Fibroblast of skin of left biceps (primary cell): ENCODE results near the gene SH2D3A.
"Not testable (repeated sequence)": the region's sequence is repeated elsewhere in the genome, so short reads cannot be mapped to it uniquely, and the experiment has no call there.

ENCODE experiments used
- DNase-seq, 2 experiments: peaks; one replicate each; pipeline ENCODE4 v3.0.0-alpha.2; 2013; ENCODE audit warnings: low read depth in 2 of 2

SH2D3A gene

GRCh38 chr19:6767357-6768235, at the start of gene SH2D3A:
SH2D3A (minus strand) TSS chr19:6767435; CDS start chr19:6763748, 3,687 bp downstream.
- DNase-seq = no peak

DNA sequence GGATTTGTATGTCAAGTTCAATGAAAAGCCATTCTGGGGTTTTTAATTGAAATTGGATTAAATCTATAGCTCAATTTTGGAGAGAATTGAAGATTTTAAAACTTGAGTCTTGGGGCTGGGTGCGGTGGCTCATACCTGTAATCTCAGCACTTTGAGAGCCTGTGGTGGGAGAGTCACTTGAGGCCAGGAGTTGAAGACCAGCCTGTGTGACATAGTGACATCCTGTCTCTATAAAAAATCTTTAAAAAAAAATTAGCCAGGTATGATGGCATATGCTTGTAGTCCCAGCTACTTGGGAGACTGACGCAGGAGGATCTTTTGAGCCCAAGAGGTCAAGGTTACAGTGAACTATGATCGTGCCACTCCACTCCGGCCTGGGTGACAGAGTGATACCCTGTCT, 46.4 kb upstream of the SH2D3A start:
- no peak for DNase-seq

DNA sequence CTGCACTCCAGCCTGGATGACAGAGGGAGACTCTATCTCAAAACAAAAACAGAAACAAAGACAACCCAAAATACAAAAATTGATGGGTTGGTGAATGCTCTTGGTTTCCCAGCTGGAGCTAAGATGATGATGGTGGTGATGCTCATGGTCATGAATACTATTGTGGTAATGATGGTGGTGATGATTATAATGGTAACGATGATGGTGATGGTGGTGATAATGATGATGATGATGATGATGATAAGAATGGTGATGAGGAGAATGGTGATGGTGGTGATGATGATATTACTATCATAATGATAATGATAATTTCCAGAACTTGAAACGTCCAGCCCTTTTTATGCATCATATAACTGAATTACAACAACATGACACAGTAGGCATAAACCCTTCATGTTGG, 45.4 kb upstream of the SH2D3A start:
- no peak for DNase-seq

GRCh38 chr19:6811906-6812305, 44.7 kb upstream of the SH2D3A start:
- no peak for DNase-seq

DNA sequence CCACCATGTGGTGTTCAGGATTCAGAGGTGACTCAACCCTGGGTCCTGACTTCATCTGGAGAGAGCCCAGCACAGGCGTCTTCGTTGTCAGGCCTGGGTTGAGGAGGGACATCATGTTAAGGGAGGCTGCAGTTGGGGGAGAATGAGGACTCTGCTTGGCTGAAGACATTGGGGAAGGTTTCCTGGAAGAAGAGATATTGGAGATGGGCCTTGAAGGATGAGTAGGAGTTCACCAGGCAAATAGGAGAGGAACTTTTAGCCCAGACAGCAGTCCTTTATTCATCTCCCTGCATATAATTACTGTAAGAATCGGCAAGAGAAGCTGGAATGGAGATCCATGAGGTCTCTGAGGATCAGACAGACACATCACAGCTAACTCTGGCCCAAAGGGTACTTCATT, 44.1 kb upstream of the SH2D3A start:
- DNase-seq = no peak

DNA sequence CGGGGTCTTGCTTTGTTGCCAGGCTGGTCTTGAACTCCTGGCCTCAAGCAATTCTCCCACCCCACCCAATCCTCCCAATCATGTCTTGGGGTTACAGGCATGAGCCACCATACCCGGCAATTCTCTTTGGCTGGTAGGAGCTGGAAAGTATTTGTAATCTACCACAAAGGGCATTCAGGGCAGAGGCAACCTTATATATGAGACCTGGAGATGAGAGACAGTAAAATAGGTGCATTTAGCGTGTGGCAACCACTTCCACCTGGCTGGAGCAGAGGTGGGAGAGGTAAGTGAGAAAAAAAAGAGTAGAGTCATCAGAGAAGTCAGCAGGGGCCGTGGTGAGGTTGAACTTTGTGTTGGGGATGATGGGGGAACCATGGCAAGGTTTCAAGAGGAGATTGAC, 42.0 kb upstream of the SH2D3A start:
- DNase-seq = no peak

- DNase-seq = no peak
Observed at GRCh38 chr19:6808494-6808893, 41.3 kb upstream of the SH2D3A start.

DNA sequence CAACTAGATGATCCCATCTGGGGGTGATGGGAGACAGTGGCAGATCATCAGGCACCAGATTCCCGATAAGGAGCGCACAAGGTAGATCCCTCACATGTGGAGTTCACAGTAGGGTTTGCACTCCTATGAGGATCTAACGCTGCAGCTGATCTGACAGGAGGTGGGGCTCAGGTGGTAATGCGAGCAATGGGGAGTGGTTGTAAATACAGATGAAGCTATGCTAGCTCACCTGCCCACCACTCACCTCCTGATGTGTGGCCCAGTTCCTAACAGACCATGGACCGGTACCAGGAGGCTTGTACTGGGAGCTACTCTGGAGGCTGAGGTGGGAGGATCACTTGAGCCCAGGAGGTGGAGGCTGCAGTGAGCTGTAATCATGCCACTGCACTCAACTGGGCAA, 40.1 kb upstream of the SH2D3A start:
- DNase-seq = no peak

DNA sequence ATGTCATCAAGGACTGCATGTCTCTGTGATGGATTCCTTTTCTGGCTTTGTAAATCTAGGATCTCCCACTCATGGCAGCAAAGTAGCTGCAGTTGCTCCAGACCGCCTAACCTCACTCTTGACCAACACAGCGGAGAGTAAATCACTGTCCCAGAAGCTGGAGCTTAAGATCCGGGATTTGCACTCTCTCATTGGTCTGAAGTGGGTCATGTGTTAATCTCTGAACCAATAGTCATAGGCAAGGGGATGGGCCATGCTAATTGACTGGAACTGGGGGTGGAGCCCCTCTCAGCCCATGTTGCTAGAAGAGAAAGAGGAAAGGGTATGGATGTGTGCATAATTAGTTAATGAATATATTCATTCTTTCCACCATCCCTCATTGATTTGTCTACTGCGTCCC, 39.3 kb upstream of the SH2D3A start:
- DNase-seq = no peak

DNA sequence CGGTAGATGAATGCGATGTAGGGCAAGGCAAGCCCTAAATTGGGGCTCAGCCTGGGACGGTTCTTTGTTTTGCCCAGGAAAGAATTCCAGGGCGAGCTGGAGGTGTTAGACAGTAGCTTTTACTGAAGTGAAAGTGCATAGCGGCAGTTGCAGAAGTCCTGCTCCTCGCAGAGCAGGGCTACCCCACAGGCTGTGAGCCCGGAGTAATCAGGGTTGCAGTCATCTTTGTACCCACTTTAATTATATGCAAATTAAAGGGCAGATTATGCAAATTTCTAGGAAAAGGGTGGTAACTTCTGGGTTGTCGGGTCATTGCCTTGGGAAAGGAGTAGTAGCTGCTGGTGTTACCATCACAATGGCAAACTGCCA, 35.8 kb upstream of the SH2D3A start:
- no peak for DNase-seq

GRCh38 chr19:6802336-6803035, 35.3 kb upstream of the SH2D3A start:
- DNase-seq = no peak

DNA sequence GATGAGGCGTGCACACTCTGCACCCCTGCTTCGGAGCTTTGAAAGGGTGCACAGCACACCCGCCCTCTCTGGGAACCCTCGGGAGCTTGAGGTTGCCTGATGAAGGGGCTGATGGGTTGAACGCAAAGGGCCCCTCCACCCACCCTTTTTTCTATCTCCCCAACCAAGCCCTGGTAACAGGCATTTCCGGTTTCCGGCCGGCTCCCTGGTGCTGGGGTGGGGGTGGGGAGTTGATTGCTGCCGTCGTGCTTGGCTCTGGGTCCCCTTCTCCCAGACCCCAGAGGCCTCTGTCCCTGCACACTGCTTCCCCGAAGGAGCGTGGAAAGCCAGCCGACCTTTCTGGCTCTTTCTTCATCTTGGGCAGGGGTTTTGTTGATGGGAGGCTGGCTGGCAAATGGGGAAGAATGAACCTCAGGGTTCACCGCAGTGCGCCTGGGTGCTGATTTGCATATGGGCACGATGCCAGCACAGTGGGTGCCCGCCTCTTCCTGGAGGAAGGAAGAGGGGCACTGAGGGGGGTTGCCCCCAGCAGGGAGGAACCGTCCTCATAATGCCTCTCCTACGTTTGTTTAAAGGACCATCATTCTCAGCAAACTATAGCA, 34.4 kb upstream of the SH2D3A start:
- DNase-seq = no peak

- peak in 1 of 2 experiments; percentile 5 for DNase-seq
Observed at GRCh38 chr19:6800991-6801484, 33.8 kb upstream of the SH2D3A start.

- DNase-seq = not testable (repeated sequence)
Observed at GRCh38 chr19:6800160-6800790, 33.0 kb upstream of the SH2D3A start.

- DNase-seq = no peak
Observed at GRCh38 chr19:6797646-6798045, 30.4 kb upstream of the SH2D3A start.

DNA sequence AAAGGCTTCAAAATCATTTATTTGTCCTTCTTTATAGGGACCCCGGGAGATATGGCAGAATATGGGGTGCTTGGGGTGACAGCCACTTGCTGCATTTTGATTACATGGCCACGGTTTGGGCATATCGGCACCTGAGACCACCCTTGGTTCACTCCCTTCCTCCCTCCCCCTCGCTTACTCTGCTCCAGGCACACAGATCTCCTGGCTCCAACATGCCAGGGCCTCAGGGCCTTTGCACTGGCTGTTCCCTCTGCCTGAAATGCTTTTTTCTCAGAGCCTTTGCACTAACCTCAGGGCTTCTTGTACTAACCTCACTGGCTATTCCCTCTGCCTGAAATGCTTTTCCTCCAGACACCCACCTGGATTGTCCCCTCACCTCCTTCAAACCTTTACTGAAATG, 29.0 kb upstream of the SH2D3A start:
- no peak for DNase-seq

DNA sequence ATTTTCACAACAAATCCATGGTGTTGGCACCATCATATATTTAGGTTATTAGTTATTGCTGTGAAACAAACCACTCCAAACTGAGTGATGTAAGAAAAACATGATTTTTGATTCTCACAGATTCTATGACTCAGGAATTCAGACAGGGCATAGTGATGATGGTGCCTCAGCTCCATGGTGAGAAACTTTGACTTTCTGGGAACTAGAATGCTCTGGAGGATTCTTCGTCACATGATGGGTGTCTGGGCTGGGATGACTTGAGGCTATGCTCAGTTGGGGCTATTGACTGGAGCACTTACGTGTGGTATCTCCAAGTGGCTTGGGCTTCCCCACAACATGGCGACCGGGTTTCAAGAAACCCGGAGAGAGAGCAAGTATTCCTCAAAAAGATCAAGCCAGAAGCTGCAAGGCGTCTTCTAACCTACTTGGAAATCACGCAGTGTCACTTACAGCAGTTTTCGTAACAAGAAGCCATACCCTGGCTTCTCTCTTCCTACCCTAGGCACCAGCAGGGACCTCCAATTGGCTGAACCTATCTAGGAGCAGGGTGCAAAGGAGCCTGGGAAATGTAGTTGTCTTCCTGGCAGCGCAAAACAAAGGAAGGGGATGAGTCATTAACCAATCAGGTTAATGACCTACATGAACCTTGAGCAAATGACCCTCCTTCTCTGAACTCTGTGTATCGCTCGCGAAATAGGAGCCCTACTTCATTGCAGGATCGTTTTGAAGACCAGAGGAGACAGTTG, 27.6 kb upstream of the SH2D3A start:
- DNase-seq = no peak

DNA sequence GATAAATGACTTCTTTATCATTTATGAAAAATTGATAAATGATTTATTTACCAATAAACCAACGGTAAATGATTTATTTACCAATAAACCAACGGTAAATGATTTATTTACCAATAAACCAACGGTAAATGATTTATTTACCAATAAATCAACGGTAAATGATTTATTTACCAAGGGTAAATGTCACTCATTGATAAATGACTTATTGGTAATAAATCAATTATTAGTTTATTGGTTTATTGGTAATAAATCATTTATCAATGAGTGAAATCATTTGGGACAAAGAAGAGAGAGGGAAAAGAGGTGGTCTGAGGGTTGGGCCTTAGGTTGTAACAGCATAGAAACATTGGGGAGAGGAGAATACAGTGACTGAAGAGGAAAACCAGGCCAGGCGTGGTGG, 26.7 kb upstream of the SH2D3A start:
- no peak for DNase-seq

DNA sequence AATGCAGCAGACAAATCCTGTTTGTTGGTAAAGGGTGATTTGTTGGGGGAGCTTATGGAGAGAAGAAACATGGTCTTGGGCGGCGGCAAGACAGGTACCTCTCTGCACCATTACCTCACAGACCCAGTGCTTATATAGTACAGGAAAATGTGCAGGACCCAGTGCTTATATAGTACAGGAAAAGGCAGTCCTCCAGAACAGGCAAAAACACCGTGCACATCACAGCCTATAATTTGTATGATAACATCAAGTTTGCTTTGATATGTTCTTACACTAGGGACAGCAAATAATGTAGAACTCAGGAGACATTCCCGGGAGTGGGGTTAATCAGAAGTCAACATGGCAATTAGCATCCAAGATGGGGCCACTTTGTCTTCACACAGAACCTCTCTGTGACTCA, 26.2 kb upstream of the SH2D3A start:
- no peak for DNase-seq

DNA sequence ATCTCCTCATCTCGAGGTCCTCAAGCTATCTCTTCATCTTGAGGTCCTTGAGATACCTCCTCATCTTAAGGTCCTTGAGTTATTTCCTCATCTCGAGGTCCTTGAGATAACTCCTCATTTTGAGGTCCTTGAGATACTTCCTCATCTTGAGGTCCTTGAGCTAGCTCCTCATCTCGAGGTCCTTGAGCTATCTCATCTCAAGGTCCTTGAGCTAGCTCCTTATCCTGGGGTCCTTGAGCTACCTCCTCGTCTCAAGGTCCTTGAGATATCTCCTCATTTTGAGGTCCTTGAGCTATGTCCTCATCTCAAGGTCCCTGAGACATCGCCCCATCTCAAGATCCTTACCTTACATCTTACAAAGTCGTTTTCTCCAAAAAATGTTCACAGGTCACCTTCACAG, 24.0 kb upstream of the SH2D3A start:
- DNase-seq = no peak
